ENCODE results near the gene GSC2. TPM values are rescaled to one million over a fixed set of nuclear protein-coding genes. Genes with fewer than 3 reads are reported as not detected.

The GSC2 gene
- total RNA-seq, 4 donors from 2014 or later, result not detected

DNA sequence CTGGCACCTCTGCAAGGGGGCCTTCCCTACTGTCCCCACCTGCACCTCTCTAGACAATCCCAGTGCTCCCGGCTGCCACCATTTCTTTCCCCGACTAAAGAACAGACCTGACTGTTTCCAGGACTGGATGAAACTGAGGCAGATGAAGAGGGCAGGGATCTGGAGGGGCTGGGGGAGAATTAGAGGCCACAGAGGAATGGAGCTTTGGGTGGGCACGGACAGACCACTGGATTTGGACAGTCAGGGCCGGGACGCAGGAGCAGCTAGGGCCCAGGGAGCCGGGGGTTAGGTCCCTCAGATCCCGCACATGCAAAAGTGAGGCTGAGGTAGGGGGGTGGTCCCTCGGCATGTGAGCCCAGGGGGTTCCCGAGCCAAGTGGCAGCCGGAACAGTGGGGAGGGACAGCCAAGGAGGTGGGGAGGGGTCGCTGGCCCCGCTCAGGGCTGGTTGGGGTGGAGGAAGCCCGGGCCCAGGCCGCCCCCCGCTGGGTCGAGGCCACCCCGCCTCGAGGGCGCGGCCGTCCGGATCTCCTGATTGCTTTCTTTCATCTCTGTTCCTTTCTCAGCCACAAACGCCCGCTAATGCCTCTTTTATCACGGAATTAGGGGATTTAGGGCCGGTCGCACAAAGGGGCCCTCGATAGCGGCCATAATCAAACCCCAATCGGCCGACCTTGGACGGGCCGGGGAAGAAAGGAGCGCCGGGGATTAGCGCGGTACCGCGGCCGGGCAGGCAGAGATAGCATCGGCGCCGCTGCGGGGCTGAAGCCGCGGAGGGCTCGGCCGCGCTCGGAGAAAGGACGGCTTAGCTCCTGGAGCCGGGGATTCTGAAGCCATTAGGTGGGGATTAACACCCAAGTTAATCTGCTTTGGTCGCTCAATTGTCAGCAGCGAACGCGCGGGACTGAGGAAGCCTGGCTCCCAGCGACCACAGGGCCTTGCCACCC lies 19.2 kb upstream of the GSC2 start:
- 18% methylated on average over 10 of the region's 58 CpGs for WGBS
- peak in 1 of 2 donors; percentile 62 for DNase-seq (ENCODE audit: low spot score in 2 of 2)
- no peaks in the 10 kb centered on the region for H3K9me3 ChIP-seq
- H3K27ac ChIP-seq, result no peak overlapping the region
- TF ChIP-seq POLR2AphosphoS5 (IDR thresholded peaks at IDR 0.05) (no peak), CTCF (IDR thresholded peaks at IDR 0.05) (no peak), EP300 (IDR thresholded peaks at IDR 0.05) (no peak), POLR2A (IDR thresholded peaks at IDR 0.05) (no peak)
- H3K36me3 ChIP-seq, result no peaks in the 10 kb centered on the region
- H3K4me1 ChIP-seq, result peaks cover 40% of the 10 kb centered on the region
- H3K4me3 ChIP-seq, result peak overlapping the region; percentile 30
- H3K27me3 ChIP-seq, result peaks cover 52% of the 10 kb centered on the region

- H3K9me3 ChIP-seq, result no peaks in the 10 kb centered on the region
- TF ChIP-seq EP300 (IDR thresholded peaks at IDR 0.05) (no peak), POLR2A (IDR thresholded peaks at IDR 0.05) (no peak), POLR2AphosphoS5 (IDR thresholded peaks at IDR 0.05) (no peak), CTCF (IDR thresholded peaks at IDR 0.05) (no peak)
- DNase-seq (ENCODE audit: low spot score in 2 of 2), result no peak
- H3K27me3 ChIP-seq, result peaks cover 52% of the 10 kb centered on the region
- H3K27ac ChIP-seq, result no peak overlapping the region
- H3K36me3 ChIP-seq, result no peaks in the 10 kb centered on the region
- WGBS, result 74% methylated on average over 17 of the region's 17 CpGs
- H3K4me3 ChIP-seq, result no peak overlapping the region
- H3K4me1 ChIP-seq, result peaks cover 30% of the 10 kb centered on the region
Measured at GRCh38 chr22:19168088-19168890, 18.2 kb upstream of the GSC2 start.

DNA sequence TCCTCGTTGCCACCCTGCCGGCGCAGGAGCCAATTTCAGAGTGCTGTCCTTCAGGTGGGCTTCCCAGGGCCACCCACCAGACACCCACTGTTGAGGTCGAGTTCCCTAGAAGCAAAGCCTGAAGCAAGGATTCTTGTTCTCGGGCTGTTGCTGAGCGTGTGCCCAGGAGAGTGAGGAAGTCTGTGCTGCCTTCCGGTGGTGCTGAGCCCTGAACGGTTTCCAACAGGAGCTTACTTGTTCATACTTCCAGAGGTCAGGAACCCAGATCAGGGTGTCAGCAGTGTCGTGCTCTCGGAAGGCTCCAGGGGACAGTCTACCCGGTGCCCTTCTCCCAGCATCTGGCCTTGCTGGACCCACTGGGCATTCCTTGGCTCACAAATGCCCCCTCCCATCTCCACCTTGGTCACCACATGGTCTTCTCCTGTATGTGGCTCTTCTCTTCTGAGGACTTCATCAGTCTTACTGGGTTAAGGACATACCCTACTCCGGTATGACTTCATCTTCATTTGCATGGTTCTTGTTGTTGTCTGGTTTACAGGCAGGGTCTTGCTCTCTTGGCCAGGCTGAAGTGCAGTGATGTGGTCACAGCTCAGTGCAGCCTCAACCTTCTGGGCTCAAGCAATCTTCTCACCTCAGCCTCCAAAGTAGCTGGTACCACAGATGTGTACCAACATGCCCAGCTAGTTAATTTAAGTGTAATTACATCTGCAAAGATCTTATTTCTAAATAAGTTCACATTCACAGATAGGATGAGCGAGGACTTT lies 17.2 kb upstream of the GSC2 start:
- 62% methylated on average over 12 of the region's 13 CpGs for WGBS
- no peak overlapping the region for H3K4me3 ChIP-seq
- H3K9me3 ChIP-seq, result no peaks in the 10 kb centered on the region
- TF ChIP-seq CTCF (IDR thresholded peaks at IDR 0.05), result no peak
- TF ChIP-seq POLR2AphosphoS5 (IDR thresholded peaks at IDR 0.05), result no peak
- no peak for TF ChIP-seq POLR2A (IDR thresholded peaks at IDR 0.05)
- TF ChIP-seq EP300 (IDR thresholded peaks at IDR 0.05), result no peak
- no peak for DNase-seq (ENCODE audit: low spot score in 2 of 2)
- H3K27ac ChIP-seq, result no peak overlapping the region
- H3K27me3 ChIP-seq, result peaks cover 52% of the 10 kb centered on the region
- no peaks in the 10 kb centered on the region for H3K36me3 ChIP-seq
- peaks cover 20% of the 10 kb centered on the region for H3K4me1 ChIP-seq

- no peak for TF ChIP-seq POLR2A (IDR thresholded peaks at IDR 0.05)
- TF ChIP-seq EP300 (IDR thresholded peaks at IDR 0.05), result no peak
- TF ChIP-seq CTCF (IDR thresholded peaks at IDR 0.05), result no peak
- no peak for TF ChIP-seq POLR2AphosphoS5 (IDR thresholded peaks at IDR 0.05)
- no peak for DNase-seq (ENCODE audit: low spot score in 2 of 2)
- Histone ChIP-seq H3K27me3 (peaks cover 52% of the 10 kb centered on the region), H3K4me3 (no peak overlapping the region), H3K27ac (no peak overlapping the region), H3K36me3 (no peaks in the 10 kb centered on the region), H3K4me1 (peaks cover 17% of the 10 kb centered on the region), H3K9me3 (no peaks in the 10 kb centered on the region)
- 82% methylated on average over 8 of the region's 8 CpGs for WGBS
Measured at GRCh38 chr22:19166421-19166820, 16.3 kb upstream of the GSC2 start.

All from suprapubic skin (tissue), 4 donors.